ENCODE data around the gene MAPK8IP3.
"Not testable (repeated sequence)": the region's sequence is repeated elsewhere in the genome, so short reads cannot be mapped to it uniquely, and the experiment has no call there.

The MAPK8IP3 gene

GRCh38 chr16:1790261-1790610 lies 84.2 kb downstream of the MAPK8IP3 start:
- no peak for DNase-seq

GRCh38 chr16:1790611-1791255 lies 84.7 kb downstream of the MAPK8IP3 start:
- no peak for DNase-seq

- DNase-seq = no peak
These were observed 85.4 kb downstream of the MAPK8IP3 start for GRCh38 chr16:1791256-1791942.

GRCh38 chr16:1791943-1792812 lies 86.2 kb downstream of the MAPK8IP3 start:
- no peak for DNase-seq

- no peak for DNase-seq
These were observed 87.0 kb downstream of the MAPK8IP3 start for GRCh38 chr16:1792836-1793577.

- no peak for DNase-seq
These were observed 87.7 kb downstream of the MAPK8IP3 start, which contains the start of gene IGFALS for GRCh38 chr16:1793578-1794220. Gene IGFALS (minus strand): TSS chr16:1793705. CDS start chr16:1793652, 53 bp downstream.

GRCh38 chr16:1794221-1794871 lies 88.4 kb downstream of the MAPK8IP3 start:
- DNase-seq = no peak

- no peak for DNase-seq
These were observed 89.1 kb downstream of the MAPK8IP3 start for GRCh38 chr16:1794908-1795666.

GRCh38 chr16:1799263-1799662 lies 93.3 kb downstream of the MAPK8IP3 start:
- not testable (repeated sequence) for DNase-seq

- no peak for DNase-seq
These were observed 94.7 kb downstream of the MAPK8IP3 start for GRCh38 chr16:1800701-1801100.

GRCh38 chr16:1807626-1808025 lies 101.6 kb downstream of the MAPK8IP3 start:
- no peak for DNase-seq

GRCh38 chr16:1808691-1809090 lies 102.7 kb downstream of the MAPK8IP3 start:
- DNase-seq = no peak

GRCh38 chr16:1809281-1809801 lies 103.3 kb downstream of the MAPK8IP3 start:
- DNase-seq = no peak

GRCh38 chr16:1810106-1810505 lies 104.1 kb downstream of the MAPK8IP3 start:
- DNase-seq = no peak

- DNase-seq = no peak
These were observed 104.5 kb downstream of the MAPK8IP3 start for GRCh38 chr16:1810536-1810935.

- no peak for DNase-seq
These were observed 106.8 kb downstream of the MAPK8IP3 start for GRCh38 chr16:1812732-1813163.

- no peak for DNase-seq
These were observed 109.5 kb downstream of the MAPK8IP3 start for GRCh38 chr16:1815461-1815860.

GRCh38 chr16:1816396-1817275 lies 110.6 kb downstream of the MAPK8IP3 start:
- DNase-seq = no peak

GRCh38 chr16:1817276-1817589 lies 111.2 kb downstream of the MAPK8IP3 start:
- DNase-seq = no peak

GRCh38 chr16:1817716-1818115 lies 111.7 kb downstream of the MAPK8IP3 start:
- DNase-seq = no peak

All from retina (tissue), 1 donor.